SK-N-SH (cell line): ENCODE results near the gene SERPINA7.

Experiments
- EP300 ChIP-seq, 2 experiments: IDR thresholded peaks; 2 replicates each; pipeline versions ENCODE4 v1.4.0 to v1.6.1; 2012; ENCODE audit warnings: borderline replicate concordance in 1 of 2, low read depth in 1 of 2, low read length in 1 of 2
- IRF3 ChIP-seq: fragments of 150-350 bp; IDR thresholded peaks from 2 replicates; pipeline ENCODE4 v1.6.1; 2016; ENCODE audit warnings: mild to moderate bottlenecking, low read depth, low read length
- TAF1 ChIP-seq: IDR thresholded peaks from 2 replicates; pipeline ENCODE4 v1.6.1; 2012; ENCODE audit warnings: low read depth, mild to moderate bottlenecking, low read length, moderate library complexity, borderline replicate concordance
- USF1 ChIP-seq: IDR thresholded peaks from 2 replicates; pipeline ENCODE4 v1.4.0; 2012; ENCODE audit warnings: low read depth, borderline replicate concordance
- YY1 ChIP-seq: IDR thresholded peaks from 2 replicates; pipeline ENCODE4 v1.4.0; 2012; ENCODE audit warnings: low read depth, mild to moderate bottlenecking
- TF ChIP-seq, protein P1 (sequence below): fragments of 200-600 bp; sonication (generic); IDR thresholded peaks from 2 replicates; pipeline ENCODE4 v1.6.1; 2017; ENCODE audit warnings: antibody characterized with exemption, mild to moderate bottlenecking, moderate library complexity

DNA sequence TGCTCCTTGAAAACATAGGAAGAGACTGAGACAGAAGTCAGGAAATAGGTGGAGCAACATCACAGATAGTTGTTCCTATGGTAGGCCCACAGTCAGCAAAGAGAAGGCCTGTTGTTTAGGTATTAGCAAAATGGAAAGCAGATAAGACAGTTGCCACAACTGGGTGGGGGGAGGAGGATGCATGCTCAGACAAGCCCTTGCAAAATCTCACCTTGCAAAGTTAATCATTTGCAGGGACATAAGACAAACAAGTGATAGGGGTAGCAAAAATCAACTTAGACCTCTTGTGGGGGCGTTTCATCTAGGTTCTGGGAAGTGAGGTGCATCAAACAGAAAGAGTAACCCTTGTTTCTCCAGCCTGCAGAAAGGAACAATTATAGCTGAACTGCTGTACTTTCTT lies 30.7 kb downstream of the SERPINA7 start:
- TF ChIP-seq YY1 = no peak
- TF ChIP-seq USF1 = no peak
- TF ChIP-seq, protein P1, sequence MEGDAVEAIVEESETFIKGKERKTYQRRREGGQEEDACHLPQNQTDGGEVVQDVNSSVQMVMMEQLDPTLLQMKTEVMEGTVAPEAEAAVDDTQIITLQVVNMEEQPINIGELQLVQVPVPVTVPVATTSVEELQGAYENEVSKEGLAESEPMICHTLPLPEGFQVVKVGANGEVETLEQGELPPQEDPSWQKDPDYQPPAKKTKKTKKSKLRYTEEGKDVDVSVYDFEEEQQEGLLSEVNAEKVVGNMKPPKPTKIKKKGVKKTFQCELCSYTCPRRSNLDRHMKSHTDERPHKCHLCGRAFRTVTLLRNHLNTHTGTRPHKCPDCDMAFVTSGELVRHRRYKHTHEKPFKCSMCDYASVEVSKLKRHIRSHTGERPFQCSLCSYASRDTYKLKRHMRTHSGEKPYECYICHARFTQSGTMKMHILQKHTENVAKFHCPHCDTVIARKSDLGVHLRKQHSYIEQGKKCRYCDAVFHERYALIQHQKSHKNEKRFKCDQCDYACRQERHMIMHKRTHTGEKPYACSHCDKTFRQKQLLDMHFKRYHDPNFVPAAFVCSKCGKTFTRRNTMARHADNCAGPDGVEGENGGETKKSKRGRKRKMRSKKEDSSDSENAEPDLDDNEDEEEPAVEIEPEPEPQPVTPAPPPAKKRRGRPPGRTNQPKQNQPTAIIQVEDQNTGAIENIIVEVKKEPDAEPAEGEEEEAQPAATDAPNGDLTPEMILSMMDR = no peak
- TF ChIP-seq EP300 (IDR thresholded peaks at IDR 0.05; ENCODE audit: borderline replicate concordance in 1 of 2, low read depth in 1 of 2, low read length in 1 of 2) = no peak
- TF ChIP-seq IRF3 = no peak
- no peak for TF ChIP-seq TAF1
